Neuron (in vitro differentiated cells): ENCODE measurements around the gene DPPA2.

ENCODE experiments used
- H2AFZ ChIP-seq: one replicate; pipeline ENCODE4 v1.6.1; 2013; ENCODE audit warnings: low read depth, mild to moderate bottlenecking, inconsistent platforms, low read length, moderate library complexity
- H3K27me3 ChIP-seq: one replicate; pipeline ENCODE4 v1.6.1; 2013; ENCODE audit warnings: low read length; ENCODE audit not compliant: insufficient read depth
- H3K36me3 ChIP-seq: one replicate; pipeline ENCODE4 v1.6.1; 2013; ENCODE audit warnings: low read length; ENCODE audit not compliant: insufficient read depth
- H3K4me1 ChIP-seq: one replicate; pipeline ENCODE4 v1.6.1; 2013; ENCODE audit warnings: low read length; ENCODE audit not compliant: insufficient read depth
- H3K4me3 ChIP-seq: 2 replicates; pipeline ENCODE4 v1.5.1; 2013; ENCODE audit warnings: mild to moderate bottlenecking, low read length, moderate library complexity
- H3K9me3 ChIP-seq: one replicate; pipeline ENCODE4 v1.6.1; 2013; ENCODE audit warnings: low read length

Gene DPPA2

GRCh38 chr3:109278141-109278540 is 38.2 kb downstream of the DPPA2 start:
- H2AFZ ChIP-seq: no peak overlapping the region
- no peak overlapping the region for H3K4me3 ChIP-seq
- no peaks in the 10 kb centered on the region for H3K36me3 ChIP-seq
- no peaks in the 10 kb centered on the region for H3K4me1 ChIP-seq
- no peaks in the 10 kb centered on the region for H3K27me3 ChIP-seq
- no peaks in the 10 kb centered on the region for H3K9me3 ChIP-seq

- H3K36me3 ChIP-seq: no peaks in the 10 kb centered on the region
- H2AFZ ChIP-seq: no peak overlapping the region
These were observed 40.5 kb downstream of the DPPA2 start for GRCh38 chr3:109275702-109276293.

GRCh38 chr3:109270779-109271178 is 45.5 kb downstream of the DPPA2 start:
- Histone ChIP-seq H3K4me1 (no peaks in the 10 kb centered on the region), H3K9me3 (no peaks in the 10 kb centered on the region), H3K27me3 (no peaks in the 10 kb centered on the region), H3K4me3 (no peak overlapping the region), H2AFZ (no peak overlapping the region), H3K36me3 (no peaks in the 10 kb centered on the region)

More at GRCh38 chr3:109275702-109276293, 40.5 kb downstream of the DPPA2 start:
- no peak overlapping the region for H3K4me3 ChIP-seq
- H3K9me3 ChIP-seq: no peaks in the 10 kb centered on the region
- H3K4me1 ChIP-seq: no peaks in the 10 kb centered on the region
- no peaks in the 10 kb centered on the region for H3K27me3 ChIP-seq

- Histone ChIP-seq H3K4me1 (no peaks in the 10 kb centered on the region), H3K27me3 (no peaks in the 10 kb centered on the region), H3K9me3 (no peaks in the 10 kb centered on the region), H3K4me3 (no peak overlapping the region), H2AFZ (no peak overlapping the region), H3K36me3 (no peaks in the 10 kb centered on the region)
These were observed 46.6 kb downstream of the DPPA2 start for GRCh38 chr3:109269577-109270275.

GRCh38 chr3:109268181-109268580 is 48.1 kb downstream of the DPPA2 start:
- Histone ChIP-seq H3K4me1 (no peaks in the 10 kb centered on the region), H3K4me3 (no peak overlapping the region), H3K9me3 (no peaks in the 10 kb centered on the region), H2AFZ (no peak overlapping the region), H3K36me3 (no peaks in the 10 kb centered on the region), H3K27me3 (no peaks in the 10 kb centered on the region)

GRCh38 chr3:109265295-109265694 is 51.0 kb downstream of the DPPA2 start:
- no peak overlapping the region for H2AFZ ChIP-seq
- H3K36me3 ChIP-seq: no peaks in the 10 kb centered on the region
- no peaks in the 10 kb centered on the region for H3K4me1 ChIP-seq
- no peak overlapping the region for H3K4me3 ChIP-seq
- H3K27me3 ChIP-seq: no peaks in the 10 kb centered on the region
- H3K9me3 ChIP-seq: no peaks in the 10 kb centered on the region

- no peak overlapping the region for H2AFZ ChIP-seq
- no peaks in the 10 kb centered on the region for H3K4me1 ChIP-seq
These were observed 59.0 kb downstream of the DPPA2 start for GRCh38 chr3:109257269-109257668.

GRCh38 chr3:109254770-109255169 is 61.5 kb downstream of the DPPA2 start:
- Histone ChIP-seq H3K4me1 (no peaks in the 10 kb centered on the region), H3K36me3 (no peaks in the 10 kb centered on the region), H3K4me3 (no peak overlapping the region), H3K27me3 (no peaks in the 10 kb centered on the region), H2AFZ (no peak overlapping the region), H3K9me3 (no peaks in the 10 kb centered on the region)

More at GRCh38 chr3:109257269-109257668, 59.0 kb downstream of the DPPA2 start:
- no peaks in the 10 kb centered on the region for H3K27me3 ChIP-seq
- H3K36me3 ChIP-seq: no peaks in the 10 kb centered on the region
- no peak overlapping the region for H3K4me3 ChIP-seq
- H3K9me3 ChIP-seq: no peaks in the 10 kb centered on the region

GRCh38 chr3:109252641-109253040 is 63.7 kb downstream of the DPPA2 start:
- Histone ChIP-seq H3K36me3 (no peaks in the 10 kb centered on the region), H3K4me3 (no peak overlapping the region), H3K27me3 (no peaks in the 10 kb centered on the region)

More at GRCh38 chr3:109252641-109253040, 63.7 kb downstream of the DPPA2 start:
- Histone ChIP-seq H2AFZ (no peak overlapping the region), H3K9me3 (no peaks in the 10 kb centered on the region), H3K4me1 (no peaks in the 10 kb centered on the region)
